GM19238 (cell line): ENCODE measurements around the gene TEAD3.
A peak's percentile ranks its signal among the peaks of the same experiment; 100 is the strongest.

Experiments used
- DNase-seq: peaks from one replicate; pipeline ENCODE4 v3.0.0; 2011; ENCODE audit warnings: low spot score; ENCODE audit not compliant: insufficient read length

The TEAD3 gene

GRCh38 chr6:35512740-35513139 lies 15.9 kb upstream of the TEAD3 start, which contains the start of gene TULP1:
TSS of gene TULP1 (minus strand) at chr6:35512896. CDS start at chr6:35512858, 38 bp downstream.
- no peak for DNase-seq

GRCh38 chr6:35512006-35512405 lies 15.1 kb upstream of the TEAD3 start:
- no peak for DNase-seq

- DNase-seq = no peak
These were observed 14.7 kb upstream of the TEAD3 start for GRCh38 chr6:35511562-35511941.

GRCh38 chr6:35510916-35511561 lies 14.2 kb upstream of the TEAD3 start:
- DNase-seq = no peak

GRCh38 chr6:35508542-35508941 lies 11.7 kb upstream of the TEAD3 start:
- DNase-seq = no peak

- no peak for DNase-seq
These were observed 11.1 kb upstream of the TEAD3 start for GRCh38 chr6:35508027-35508426.

- no peak for DNase-seq
These were observed 10.3 kb upstream of the TEAD3 start for GRCh38 chr6:35507221-35507620.

- no peak for DNase-seq
These were observed 9.7 kb upstream of the TEAD3 start for GRCh38 chr6:35506536-35506935.

GRCh38 chr6:35505999-35506412 lies 9.1 kb upstream of the TEAD3 start:
- DNase-seq = no peak

GRCh38 chr6:35503534-35503933 lies 6.7 kb upstream of the TEAD3 start:
- no peak for DNase-seq

GRCh38 chr6:35501784-35502183 lies 4.9 kb upstream of the TEAD3 start:
- DNase-seq = no peak

- DNase-seq = no peak
These were observed 3.9 kb upstream of the TEAD3 start for GRCh38 chr6:35500782-35501181.

- no peak for DNase-seq
These were observed 2.5 kb upstream of the TEAD3 start for GRCh38 chr6:35499372-35499771.

- no peak for DNase-seq
These were observed 1.7 kb upstream of the TEAD3 start for GRCh38 chr6:35498422-35499067.

GRCh38 chr6:35497571-35498421 lies 917 bp upstream of the TEAD3 start:
- peak; percentile 49 for DNase-seq

- DNase-seq = no peak
These were observed 641 bp downstream of the TEAD3 start for GRCh38 chr6:35496036-35496840.

GRCh38 chr6:35495258-35496035 lies 1.4 kb downstream of the TEAD3 start:
- DNase-seq = no peak

GRCh38 chr6:35494161-35494563 lies 2.7 kb downstream of the TEAD3 start:
- DNase-seq = no peak

GRCh38 chr6:35493307-35493983 lies 3.4 kb downstream of the TEAD3 start:
- DNase-seq = no peak

GRCh38 chr6:35492974-35493284 lies 4.0 kb downstream of the TEAD3 start:
- DNase-seq = no peak
